Caco-2 (cell line): ENCODE data around the gene SHQ1. TPM values are rescaled to one million over a fixed set of nuclear protein-coding genes. Genes with fewer than 3 reads are reported as not detected.
"Not testable (repeated sequence)": the region's sequence is repeated elsewhere in the genome, so short reads cannot be mapped to it uniquely, and the experiment has no call there.

ENCODE experiments used
- BruUV-seq: library from RNA; stranded (reverse); fragments of 400-500 nt; replicated peaks from 2 replicates; lab custom pipeline; 2021; lab: Mats Ljungman, UMichigan
- CTCF ChIA-PET: fragments of 300-600 bp; sonication (Branson Sonifier 250); formaldehyde crosslinking; loops from one replicate; lab custom pipeline; 2022; ENCODE audit warnings: antibody characterized with exemption; lab: Charles Lee
- POLR2A ChIA-PET: fragments of 300-600 bp; sonication (Branson Sonifier 250); formaldehyde crosslinking; loops from one replicate; lab custom pipeline; 2022; ENCODE audit warnings: antibody characterized with exemption; lab: Charles Lee
- DNase-seq, 2 experiments: peaks; one replicate each; pipeline versions ENCODE4 v3.0.0 to v3.0.0-alpha.2; 2020 to 2022
- H3K27me3 ChIP-seq: replicated peaks from 2 replicates; pipeline ENCODE4 v1.6.0; 2011; ENCODE audit warnings: low read length; ENCODE audit not compliant: control insufficient read depth, insufficient read depth
- H3K36me3 ChIP-seq: 2 replicates; pipeline ENCODE4 v1.5.1; 2011; ENCODE audit warnings: low read length; ENCODE audit not compliant: control insufficient read depth, insufficient read depth
- H3K4me1 ChIP-seq: fragments of 250-450 bp; sonication (Bioruptor Pico); 2 replicates; pipeline ENCODE4 v1.5.1; 2020; ENCODE audit warnings: mild to moderate bottlenecking
- H3K4me3 ChIP-seq: 2 replicates; pipeline ENCODE4 v1.5.1; 2011; ENCODE audit warnings: low read depth, mild to moderate bottlenecking, control low read depth, low read length
- H3K9me3 ChIP-seq: fragments of 250-450 bp; sonication (Bioruptor Pico); 2 replicates; pipeline ENCODE4 v1.5.1; 2020; ENCODE audit warnings: mild to moderate bottlenecking, moderate library complexity
- H3K27ac Mint-ChIP-seq: one replicate; pipeline ENCODE4 v1.8.0; 2022; ENCODE audit warnings: mixed read lengths; ENCODE audit not compliant: unreplicated experiment
- H3K27me3 Mint-ChIP-seq: one replicate; pipeline ENCODE4 v1.8.0; 2022; ENCODE audit warnings: mixed read lengths; ENCODE audit not compliant: insufficient read depth, unreplicated experiment
- H3K36me3 Mint-ChIP-seq: one replicate; pipeline ENCODE4 v1.8.0; 2022; ENCODE audit warnings: mild to moderate bottlenecking, mixed read lengths; ENCODE audit not compliant: insufficient read depth, unreplicated experiment
- H3K4me1 Mint-ChIP-seq: one replicate; pipeline ENCODE4 v1.8.0; 2022; ENCODE audit warnings: low read depth, mixed read lengths; ENCODE audit not compliant: unreplicated experiment
- H3K4me3 Mint-ChIP-seq: one replicate; pipeline ENCODE4 v1.8.0; 2022; ENCODE audit warnings: mild to moderate bottlenecking, moderate library complexity, mixed read lengths; ENCODE audit not compliant: unreplicated experiment
- H3K9me3 Mint-ChIP-seq: one replicate; pipeline ENCODE4 v1.8.0; 2022; ENCODE audit warnings: mixed read lengths; ENCODE audit not compliant: unreplicated experiment
- CTCF ChIP-seq, 2 experiments: fragments of 200-600 bp in 1 of 2; IDR thresholded peaks; 1 replicate in 1 of 2; 2 replicates in 1 of 2; pipeline versions ENCODE4 v1.5.1 to v1.8.0; 2011 to 2022; ENCODE audit warnings: antibody characterized with exemption in 1 of 2, control low read depth in 1 of 2, inconsistent platforms in 1 of 2, low read depth in 1 of 2, low read length in 1 of 2, mild to moderate bottlenecking in 1 of 2, moderate library complexity in 1 of 2; ENCODE audit not compliant: insufficient read depth in 1 of 2, severe bottlenecking in 1 of 2, unreplicated experiment in 1 of 2
- intact Hi-C: fragments of 100-400 bp; cut with micrococcal nuclease; formaldehyde crosslinking; loops from one replicate; pipeline ENCODE4 v1.10.0; 2022; ENCODE audit not compliant: unreplicated experiment
- total RNA-seq: library from RNA; stranded (reverse); gene quantifications from 2 replicates; pipeline ENCODE4 v1.2.3, GENCODE V29; 2022

The SHQ1 gene
- total RNA-seq, 1 experiment from 2014 or later: 18.8 TPM

GRCh38 chr3:72733676-72734075 lies 114.6 kb downstream of the SHQ1 start:
- H3K4me1 Mint-ChIP-seq: peaks cover 12% of the 10 kb centered on the region
- no TSS peak for BruUV-seq
- H3K36me3 Mint-ChIP-seq: no peaks in the 10 kb centered on the region
- H3K27me3 Mint-ChIP-seq: no peaks in the 10 kb centered on the region
- no peak overlapping the region for H3K27ac Mint-ChIP-seq
- intact Hi-C loops: no loop called here
- no peaks in the 10 kb centered on the region for H3K36me3 ChIP-seq
- POLR2A ChIA-PET: no interaction called here
- peaks cover 10% of the 10 kb centered on the region for H3K9me3 Mint-ChIP-seq
- DNase-seq: no peak
- no peak overlapping the region for H3K4me3 ChIP-seq
- no peaks in the 10 kb centered on the region for H3K27me3 ChIP-seq
- CTCF ChIA-PET: no interaction called here
- TF ChIP-seq CTCF (IDR thresholded peaks at IDR 0.05; ENCODE audit: insufficient read depth in 1 of 2, low read depth in 1 of 2, low read length in 1 of 2, severe bottlenecking in 1 of 2, unreplicated experiment in 1 of 2): no peak
- H3K4me1 ChIP-seq: peaks cover 8% of the 10 kb centered on the region
- H3K9me3 ChIP-seq: peaks cover 17% of the 10 kb centered on the region
- no peak overlapping the region for H3K4me3 Mint-ChIP-seq

GRCh38 chr3:72732666-72733345 lies 115.4 kb downstream of the SHQ1 start:
- intact Hi-C loops, H3K27me3 Mint-ChIP-seq, H3K36me3 Mint-ChIP-seq, H3K27ac Mint-ChIP-seq, H3K4me3 ChIP-seq, BruUV-seq, H3K36me3 ChIP-seq, DNase-seq, H3K9me3 Mint-ChIP-seq, H3K27me3 ChIP-seq, CTCF ChIA-PET, H3K4me3 Mint-ChIP-seq, POLR2A ChIA-PET, H3K4me1 Mint-ChIP-seq: not testable (repeated sequence)
- Histone ChIP-seq H3K9me3 (peaks cover 17% of the 10 kb centered on the region), H3K4me1 (peaks cover 16% of the 10 kb centered on the region)

- no peaks in the 10 kb centered on the region for H3K27me3 Mint-ChIP-seq
- Histone ChIP-seq H3K9me3 (peaks cover 11% of the 10 kb centered on the region), H3K4me3 (peak overlapping the region; percentile 3), H3K4me1 (peaks cover 23% of the 10 kb centered on the region), H3K36me3 (no peaks in the 10 kb centered on the region), H3K27me3 (no peaks in the 10 kb centered on the region)
- peak; percentile 26 to 51 for DNase-seq
- POLR2A ChIA-PET: no interaction called here
- peak overlapping the region; percentile 71 for H3K27ac Mint-ChIP-seq
- intact Hi-C loops: loop anchor here (10.0 kb wide), 1 partner anchor 86 kb away; no protein-coding TSS in a partner anchor
- H3K4me3 Mint-ChIP-seq: peak overlapping the region; percentile 68
- H3K9me3 Mint-ChIP-seq: peaks cover 19% of the 10 kb centered on the region
- no TSS peak for BruUV-seq
- no peak for TF ChIP-seq CTCF (IDR thresholded peaks at IDR 0.05; ENCODE audit: insufficient read depth in 1 of 2, low read depth in 1 of 2, low read length in 1 of 2, severe bottlenecking in 1 of 2, unreplicated experiment in 1 of 2)
- CTCF ChIA-PET: no interaction called here
- peaks cover 22% of the 10 kb centered on the region for H3K4me1 Mint-ChIP-seq
- no peaks in the 10 kb centered on the region for H3K36me3 Mint-ChIP-seq
Observed at GRCh38 chr3:72728958-72729467, 119.2 kb downstream of the SHQ1 start.
